Mucosa of rectum (tissue), 2 donors: Measurements from ENCODE around the gene RPS6KA3.

Experiments used
- H3K27ac ChIP-seq, 2 donors: one replicate each; pipeline ENCODE4 v1.7.0; 2013; ENCODE audit warnings: inconsistent platforms in 2 of 2, low read depth in 2 of 2, low read length in 2 of 2
- H3K27me3 ChIP-seq, 2 donors: one replicate each; pipeline ENCODE4 v1.7.0; 2013; ENCODE audit warnings: low read length in 2 of 2; ENCODE audit not compliant: control insufficient read depth in 2 of 2, insufficient read depth in 2 of 2
- H3K36me3 ChIP-seq, 2 donors: one replicate each; pipeline ENCODE4 v1.7.0; 2013; ENCODE audit warnings: low read length in 2 of 2; ENCODE audit not compliant: control insufficient read depth in 2 of 2, insufficient read depth in 2 of 2
- H3K4me1 ChIP-seq, 2 donors: one replicate each; pipeline ENCODE4 v1.7.0; 2013; ENCODE audit warnings: low read length in 2 of 2, mild to moderate bottlenecking in 1 of 2; ENCODE audit not compliant: control insufficient read depth in 2 of 2, insufficient read depth in 2 of 2
- H3K4me3 ChIP-seq, 2 donors: one replicate each; pipeline ENCODE4 v1.7.0; 2013; ENCODE audit warnings: low read length in 2 of 2
- H3K9ac ChIP-seq, 2 donors: one replicate each; pipeline ENCODE4 v1.7.0; 2013; ENCODE audit warnings: low read length in 2 of 2, low read depth in 1 of 2, mild to moderate bottlenecking in 1 of 2
- H3K9me3 ChIP-seq, 2 donors: one replicate each; pipeline ENCODE4 v1.7.0; 2013; ENCODE audit warnings: low read length in 2 of 2; ENCODE audit not compliant: control insufficient read depth in 2 of 2
- donor health status: healthy.
- donor health status: Normal muscosa, but diverticular disease.

Gene RPS6KA3

DNA sequence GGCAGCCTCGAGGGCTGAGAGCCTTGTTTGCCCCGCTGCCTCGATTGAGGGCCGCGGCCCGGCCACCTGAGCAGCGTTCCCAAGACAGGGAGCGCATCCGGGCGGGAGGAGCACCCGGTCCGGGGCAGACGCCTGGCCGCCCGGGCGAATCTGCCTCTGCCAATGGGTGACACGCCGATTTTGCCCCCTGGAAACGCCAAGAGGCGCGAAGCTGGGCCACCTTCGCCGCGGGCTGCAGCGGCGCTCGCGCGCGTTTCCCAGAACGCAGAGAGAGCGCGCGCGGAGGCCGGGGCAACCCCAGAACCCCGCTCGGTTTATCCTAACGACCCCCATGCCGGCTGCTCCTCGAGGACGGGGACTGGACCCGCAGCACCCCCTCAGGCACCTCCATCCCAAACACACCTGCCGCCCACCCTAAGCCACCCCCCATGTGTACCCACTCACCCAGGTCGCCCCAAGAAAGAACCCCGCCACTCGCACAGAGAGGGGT, 150.6 kb downstream of the RPS6KA3 start:
- Histone ChIP-seq H3K9me3 (peaks cover 0 to 2% of the 10 kb centered on the region in 2 donors), H3K27me3 (peaks cover 7 to 11% of the 10 kb centered on the region in 2 donors), H3K9ac (no peak overlapping the region), H3K36me3 (no peaks in the 10 kb centered on the region), H3K4me3 (no peak overlapping the region), H3K27ac (no peak overlapping the region), H3K4me1 (peaks cover 0 to 3% of the 10 kb centered on the region in 2 donors)

DNA sequence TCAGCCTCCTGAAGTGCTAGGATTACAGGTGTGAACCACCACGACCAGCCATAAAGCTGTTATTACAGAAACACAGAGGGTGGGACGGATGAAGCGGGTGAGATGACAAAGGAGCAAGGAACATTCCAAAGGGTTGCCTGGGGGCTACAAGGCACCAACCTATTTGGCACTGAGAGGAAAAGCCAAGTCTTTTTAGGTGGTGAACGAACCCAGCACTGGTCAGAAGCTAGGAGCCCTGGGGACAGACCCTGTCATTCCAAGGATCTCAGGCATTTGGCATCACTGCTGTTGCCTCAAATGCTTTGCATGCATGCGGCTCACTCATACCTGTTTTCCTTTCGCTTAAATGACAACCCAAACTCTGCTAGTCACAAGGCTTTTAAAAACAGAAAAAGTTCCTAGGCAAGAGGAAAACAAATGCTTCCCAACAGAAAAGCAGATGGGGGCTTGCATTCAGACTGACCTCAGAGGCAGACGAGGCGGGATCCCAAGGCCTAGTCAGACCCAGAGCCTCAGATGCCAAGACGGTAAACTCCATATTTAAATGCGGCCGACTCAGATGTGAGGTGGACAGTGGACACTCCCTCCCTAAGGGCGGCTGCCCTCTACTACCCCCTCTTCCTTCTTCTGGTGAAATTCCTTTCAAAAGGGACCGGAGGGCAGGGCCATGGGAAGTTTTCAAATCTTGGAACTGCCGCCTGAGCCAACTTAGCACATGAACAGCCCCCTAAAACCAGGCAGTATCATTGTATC, 154.5 kb downstream of the RPS6KA3 start:
- peaks cover 0 to 2% of the 10 kb centered on the region in 2 donors for H3K9me3 ChIP-seq
- peaks cover 0 to 3% of the 10 kb centered on the region in 2 donors for H3K4me1 ChIP-seq
- H3K27me3 ChIP-seq, result peaks cover 4 to 8% of the 10 kb centered on the region in 2 donors
- no peak overlapping the region for H3K4me3 ChIP-seq
- H3K27ac ChIP-seq, result no peak overlapping the region
- no peak overlapping the region for H3K9ac ChIP-seq
- no peaks in the 10 kb centered on the region for H3K36me3 ChIP-seq

DNA sequence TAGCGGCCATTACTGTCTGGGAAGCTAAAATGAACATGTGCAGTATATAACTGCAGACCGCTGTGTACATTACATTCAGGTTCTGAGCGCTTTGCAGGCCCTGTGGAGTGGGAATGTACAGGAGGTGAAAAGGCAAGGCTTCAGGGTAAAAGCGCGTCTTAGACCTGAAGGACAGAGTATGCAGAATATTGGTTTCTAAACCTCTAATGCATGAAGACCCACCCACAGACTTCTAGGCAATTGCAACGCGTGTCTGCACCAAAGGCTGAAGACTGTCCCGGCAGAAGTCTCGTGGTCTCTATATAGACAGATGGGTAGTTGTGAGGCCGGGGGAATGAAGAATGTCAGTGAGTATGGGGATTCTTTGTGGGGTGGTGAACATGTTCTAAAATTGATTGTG, 155.4 kb downstream of the RPS6KA3 start:
- Histone ChIP-seq H3K36me3 (no peaks in the 10 kb centered on the region), H3K9me3 (no peaks in the 10 kb centered on the region), H3K27ac (no peak overlapping the region), H3K4me1 (no peaks in the 10 kb centered on the region), H3K9ac (no peak overlapping the region), H3K4me3 (no peak overlapping the region), H3K27me3 (peaks cover 0 to 5% of the 10 kb centered on the region in 2 donors)

DNA sequence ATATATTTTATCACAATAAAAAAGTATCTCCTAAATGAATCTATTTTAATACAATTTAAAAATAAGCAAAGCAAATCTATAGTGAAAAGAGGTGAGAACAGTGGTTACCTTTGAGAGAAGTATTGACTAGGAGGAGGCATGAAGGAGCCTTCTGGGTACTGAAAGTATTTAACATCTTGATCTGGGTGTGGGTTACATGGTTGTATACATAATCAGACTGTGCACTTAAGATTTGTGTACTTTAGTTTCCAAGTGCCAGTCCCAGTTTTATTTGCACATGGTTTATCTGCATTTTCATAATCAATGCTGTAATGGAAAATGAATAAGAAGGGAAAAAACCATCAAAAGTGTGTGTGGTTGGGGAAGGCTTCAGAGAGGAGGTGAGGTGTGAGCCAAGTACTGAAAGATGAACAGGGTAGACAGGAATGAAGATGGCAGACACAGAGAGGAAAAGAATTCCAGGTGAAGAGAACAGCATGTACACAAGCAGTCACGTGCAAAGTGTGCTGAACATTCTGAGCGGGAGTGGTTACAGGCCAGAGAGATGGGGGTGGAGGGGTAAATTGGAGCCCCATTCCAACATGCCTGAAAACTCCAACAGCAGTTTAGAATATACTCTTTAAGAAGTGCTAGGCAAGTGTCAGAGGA, 164.7 kb downstream of the RPS6KA3 start:
- peaks cover 0 to 4% of the 10 kb centered on the region in 2 donors for H3K27me3 ChIP-seq
- H3K4me3 ChIP-seq, result no peak overlapping the region
- no peak overlapping the region for H3K9ac ChIP-seq
- no peak overlapping the region for H3K27ac ChIP-seq
- no peaks in the 10 kb centered on the region for H3K36me3 ChIP-seq
- no peaks in the 10 kb centered on the region for H3K4me1 ChIP-seq
- H3K9me3 ChIP-seq, result no peaks in the 10 kb centered on the region
